Large intestine (tissue), 3 donors: ENCODE data around the gene TMEM271. TPM values are rescaled to one million over a fixed set of nuclear protein-coding genes. Genes with fewer than 3 reads are reported as not detected.

Source experiments
- DNase-seq, 2 donors: peaks; one replicate each; pipeline versions ENCODE4 v3.0.0 to v3.0.0-alpha.2; 2013
- H3K27ac ChIP-seq: one replicate; pipeline ENCODE4 v1.5.1; 2013; ENCODE audit warnings: low read length
- H3K27me3 ChIP-seq: 2 replicates; pipeline ENCODE4 v1.6.1; 2013; ENCODE audit warnings: low read length; ENCODE audit not compliant: control insufficient read depth, insufficient read depth
- H3K36me3 ChIP-seq: 2 replicates; pipeline ENCODE4 v1.6.1; 2013; ENCODE audit warnings: low read length; ENCODE audit not compliant: control insufficient read depth, insufficient read depth
- H3K4me1 ChIP-seq: one replicate; pipeline ENCODE4 v1.6.1; 2013; ENCODE audit warnings: low read length; ENCODE audit not compliant: control insufficient read depth, insufficient read depth
- H3K4me3 ChIP-seq: one replicate; pipeline ENCODE4 v1.5.1; 2013; ENCODE audit warnings: low read length
- H3K9me3 ChIP-seq: one replicate; pipeline ENCODE4 v1.6.1; 2013; ENCODE audit warnings: mild to moderate bottlenecking, low read depth, low read length, moderate library complexity; ENCODE audit not compliant: control insufficient read depth
- WGBS: methylation state at CpG from one replicate; pipeline ENCODE4 v1.1.5; 2013; ENCODE audit warnings: low lambda C conversion rate; ENCODE audit not compliant: insufficient coverage; 5-methylcytosine and 5-hydroxymethylcytosine counted together
- polyA plus RNA-seq: library from polyadenylated mRNA; unstranded; fragments of 120-200 nt; gene quantifications from one replicate; pipeline ENCODE4 v1.2.1, GENCODE V29; 2013

TMEM271 gene
- polyA plus RNA-seq, 1 donor, result 0.58 TPM

GRCh38 chr4:531076-531475 lies 45.0 kb downstream of the TMEM271 start:
- H3K4me3 ChIP-seq, result no peak overlapping the region
- no peaks in the 10 kb centered on the region for H3K4me1 ChIP-seq
- no peak for DNase-seq
- peaks cover 3% of the 10 kb centered on the region for H3K9me3 ChIP-seq
- no peaks in the 10 kb centered on the region for H3K27me3 ChIP-seq
- no peak overlapping the region for H3K27ac ChIP-seq
- peaks cover 84% of the 10 kb centered on the region for H3K36me3 ChIP-seq
- no CpG with 5 or more reads among the region's 11 CpGs for WGBS

DNA sequence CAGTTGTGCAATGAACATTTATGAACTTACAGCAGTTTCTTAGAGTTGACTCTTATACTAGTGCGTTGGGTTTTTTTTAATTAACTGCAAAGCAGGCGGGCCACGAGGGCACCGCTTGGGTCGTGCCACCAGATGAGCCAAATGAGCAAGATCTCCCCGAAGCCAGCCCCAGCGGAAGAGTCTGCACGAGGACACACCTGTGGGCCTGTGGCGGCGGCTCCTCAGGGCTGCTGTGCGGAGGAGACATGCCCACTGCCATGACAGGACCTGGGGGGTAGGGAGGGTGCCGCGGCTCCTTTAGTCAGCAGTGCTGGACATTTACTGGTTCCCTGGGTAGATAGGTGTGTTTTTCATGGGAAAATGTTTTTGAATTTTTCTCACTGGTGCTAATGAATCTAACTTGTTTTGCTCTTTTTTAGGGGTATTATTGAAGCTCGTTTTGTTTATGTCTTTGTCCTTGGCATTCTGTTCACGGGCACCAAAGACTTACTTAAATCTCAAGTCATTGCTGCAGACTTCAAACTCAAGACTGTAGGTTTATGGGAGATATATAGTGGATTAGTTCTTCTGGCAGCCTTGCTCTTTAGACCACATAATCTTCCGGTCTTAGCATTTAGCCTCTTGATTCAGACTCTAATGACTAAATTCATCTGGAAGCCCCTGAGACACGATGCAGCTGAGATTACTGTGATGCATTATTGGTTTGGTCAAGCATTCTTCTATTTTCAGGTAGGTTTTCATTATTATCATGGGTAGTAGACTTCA lies 45.9 kb downstream of the TMEM271 start:
- no peak for DNase-seq
- Histone ChIP-seq H3K36me3 (peaks cover 84% of the 10 kb centered on the region), H3K27ac (no peak overlapping the region), H3K27me3 (no peaks in the 10 kb centered on the region), H3K4me1 (no peaks in the 10 kb centered on the region), H3K4me3 (no peak overlapping the region), H3K9me3 (peaks cover under 1% of the 10 kb centered on the region)
- 100% methylated on average over 1 of the region's 17 CpGs for WGBS

GRCh38 chr4:529563-529962 lies 46.5 kb downstream of the TMEM271 start:
- peaks cover 81% of the 10 kb centered on the region for H3K36me3 ChIP-seq

DNA sequence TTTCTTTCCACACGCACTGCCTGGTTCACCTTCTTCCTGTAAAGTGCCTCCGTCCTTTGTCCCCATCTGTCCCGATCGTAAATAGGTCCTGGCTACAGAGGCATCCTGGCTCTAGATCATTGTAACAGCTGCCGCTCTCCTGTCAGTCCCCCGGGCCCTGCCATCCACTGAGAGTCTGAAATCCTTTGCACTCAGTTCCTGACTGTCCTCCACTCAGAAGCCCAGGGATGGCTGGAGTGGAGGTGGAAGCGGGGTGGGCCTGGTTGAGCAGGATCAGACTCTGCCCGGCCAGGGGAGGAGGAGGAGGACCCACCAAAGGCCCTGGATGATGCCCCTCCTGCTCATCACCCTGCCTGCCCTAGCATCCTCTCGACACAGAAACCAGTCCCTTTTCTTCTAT lies 47.3 kb downstream of the TMEM271 start:
- H3K9me3 ChIP-seq, result no peaks in the 10 kb centered on the region
- 100% methylated on average over 2 of the region's 9 CpGs for WGBS
- H3K4me3 ChIP-seq, result no peak overlapping the region
- H3K27ac ChIP-seq, result no peak overlapping the region
- H3K27me3 ChIP-seq, result no peaks in the 10 kb centered on the region
- H3K4me1 ChIP-seq, result no peaks in the 10 kb centered on the region
- H3K36me3 ChIP-seq, result peaks cover 83% of the 10 kb centered on the region
- no peak for DNase-seq

More at GRCh38 chr4:529563-529962, 46.5 kb downstream of the TMEM271 start:
- DNase-seq, result no peak
- no peak overlapping the region for H3K27ac ChIP-seq
- no peaks in the 10 kb centered on the region for H3K9me3 ChIP-seq
- H3K4me1 ChIP-seq, result no peaks in the 10 kb centered on the region
- WGBS, result 100% methylated on average over 1 of the region's 8 CpGs
- no peaks in the 10 kb centered on the region for H3K27me3 ChIP-seq
- no peak overlapping the region for H3K4me3 ChIP-seq

DNA sequence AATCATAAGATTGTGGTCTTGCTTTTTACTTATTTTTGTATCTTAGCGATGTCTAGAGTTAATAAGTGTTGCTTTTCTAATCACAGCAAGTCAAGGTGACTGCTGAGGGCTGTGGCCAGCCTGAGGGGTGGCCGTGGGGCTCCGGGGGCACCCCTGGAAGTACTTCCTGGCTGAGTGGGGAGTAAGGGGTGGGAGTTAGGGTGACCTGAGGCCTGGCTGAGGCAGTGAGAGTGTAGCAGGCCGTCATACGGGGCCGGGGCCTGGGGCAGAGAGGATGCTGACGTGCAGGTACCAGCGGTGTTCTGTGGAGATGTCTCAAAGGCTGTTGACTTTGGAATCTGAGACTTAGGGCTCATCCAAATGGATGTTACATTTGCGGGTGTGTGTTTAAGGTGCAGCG lies 47.8 kb downstream of the TMEM271 start:
- Histone ChIP-seq H3K27ac (no peak overlapping the region), H3K36me3 (peaks cover 83% of the 10 kb centered on the region), H3K27me3 (no peaks in the 10 kb centered on the region), H3K4me1 (no peaks in the 10 kb centered on the region), H3K4me3 (no peak overlapping the region), H3K9me3 (no peaks in the 10 kb centered on the region)
- DNase-seq, result no peak
- no CpG with 5 or more reads among the region's 10 CpGs for WGBS

DNA sequence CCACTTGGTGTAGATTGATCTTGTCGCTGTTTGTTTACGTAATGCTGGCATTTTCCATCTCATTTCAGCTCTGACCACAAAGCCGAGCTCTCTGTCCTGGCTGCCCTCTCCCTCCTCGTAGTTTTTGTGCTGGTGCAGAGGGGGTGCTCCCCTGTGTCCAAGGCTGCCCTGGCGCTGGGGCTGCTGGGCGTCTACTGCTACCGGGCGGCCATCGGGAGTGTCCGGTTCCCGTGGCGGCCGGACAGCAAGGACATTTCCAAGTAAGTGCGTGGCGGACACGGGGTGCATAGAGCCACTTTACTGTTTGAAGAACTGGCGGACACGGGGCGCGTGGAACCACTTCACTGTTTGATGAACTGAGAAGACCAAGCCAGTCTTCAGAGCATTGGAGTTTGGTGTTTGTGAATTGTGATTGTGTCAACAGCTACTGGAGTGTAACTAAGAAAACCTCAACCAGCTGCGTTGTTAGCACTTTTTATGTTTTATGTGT lies 49.1 kb downstream of the TMEM271 start:
- DNase-seq, result no peak
- H3K9me3 ChIP-seq, result no peaks in the 10 kb centered on the region
- H3K4me3 ChIP-seq, result no peak overlapping the region
- no peaks in the 10 kb centered on the region for H3K4me1 ChIP-seq
- H3K27me3 ChIP-seq, result no peaks in the 10 kb centered on the region
- no CpG with 5 or more reads among the region's 21 CpGs for WGBS
- H3K36me3 ChIP-seq, result peaks cover 82% of the 10 kb centered on the region
- no peak overlapping the region for H3K27ac ChIP-seq

DNA sequence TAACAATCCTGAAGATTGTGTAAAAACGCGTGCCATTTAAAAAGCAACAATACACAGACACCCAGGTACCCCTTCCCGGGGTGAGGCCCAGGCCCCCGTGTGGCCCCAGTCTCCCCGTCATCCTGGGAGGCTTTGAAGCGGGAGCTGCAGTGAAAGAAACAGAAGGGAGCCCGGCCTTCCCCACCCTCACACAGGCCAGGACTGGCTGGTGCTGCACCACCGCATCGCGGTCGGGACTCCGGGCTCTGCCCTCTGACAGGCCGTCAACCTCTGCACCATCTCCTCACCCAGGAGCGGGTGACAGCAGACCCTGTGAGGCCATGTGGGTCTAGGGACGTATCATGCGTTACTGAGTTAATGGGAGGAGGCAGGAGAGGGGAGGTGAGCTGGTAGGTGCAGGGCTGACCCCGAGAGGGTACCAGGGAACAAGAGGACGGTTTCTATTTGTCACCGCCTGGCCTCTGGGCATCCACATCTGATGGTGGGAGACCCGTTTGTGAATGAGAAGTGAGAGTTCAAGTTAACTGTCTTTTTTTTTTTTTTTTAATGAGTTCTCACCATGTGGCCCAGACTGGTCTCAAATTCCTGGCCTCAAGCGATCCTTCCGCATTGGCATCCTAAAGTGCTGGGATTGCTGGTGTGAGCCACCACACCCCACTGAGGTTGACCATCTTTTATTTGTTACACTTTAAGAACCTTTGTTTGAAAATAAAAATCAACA lies 49.7 kb downstream of the TMEM271 start:
- H3K27me3 ChIP-seq, result no peaks in the 10 kb centered on the region
- 100% methylated on average over 2 of the region's 22 CpGs for WGBS
- H3K36me3 ChIP-seq, result peaks cover 82% of the 10 kb centered on the region
- DNase-seq, result no peak
- no peaks in the 10 kb centered on the region for H3K4me1 ChIP-seq
- no peak overlapping the region for H3K27ac ChIP-seq
- H3K4me3 ChIP-seq, result no peak overlapping the region
- H3K9me3 ChIP-seq, result no peaks in the 10 kb centered on the region

- no peaks in the 10 kb centered on the region for H3K9me3 ChIP-seq
- H3K27ac ChIP-seq, result no peak overlapping the region
- DNase-seq, result no peak
- H3K27me3 ChIP-seq, result no peaks in the 10 kb centered on the region
- 100% methylated on average over 1 of the region's 15 CpGs for WGBS
- no peak overlapping the region for H3K4me3 ChIP-seq
- peaks cover 77% of the 10 kb centered on the region for H3K36me3 ChIP-seq
- no peaks in the 10 kb centered on the region for H3K4me1 ChIP-seq
Measured at GRCh38 chr4:525660-526059, 50.4 kb downstream of the TMEM271 start.

DNA sequence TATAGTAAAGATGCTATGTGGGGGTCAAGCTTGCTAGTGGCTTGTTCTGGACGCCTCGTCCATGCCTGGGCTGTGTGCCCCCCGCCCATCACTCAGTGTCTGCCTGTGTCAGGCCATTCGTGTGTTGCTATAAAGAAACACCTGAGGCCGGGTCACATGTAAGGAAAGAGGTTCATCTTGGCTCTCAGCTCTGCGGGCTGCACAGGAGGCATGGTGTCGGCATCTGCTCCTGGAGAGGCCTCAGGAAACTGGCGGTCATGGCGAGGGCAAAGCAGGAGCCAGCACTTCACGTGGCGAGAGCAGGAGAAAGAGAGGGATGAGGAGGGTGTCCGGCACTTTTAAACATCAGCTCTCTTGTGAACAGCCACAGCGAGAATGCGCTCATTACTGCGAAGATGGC lies 51.9 kb downstream of the TMEM271 start:
- H3K27me3 ChIP-seq, result no peaks in the 10 kb centered on the region
- WGBS, result no CpG with 5 or more reads among the region's 15 CpGs
- peaks cover 70% of the 10 kb centered on the region for H3K36me3 ChIP-seq
- no peaks in the 10 kb centered on the region for H3K4me1 ChIP-seq
- H3K27ac ChIP-seq, result no peak overlapping the region
- H3K4me3 ChIP-seq, result no peak overlapping the region
- H3K9me3 ChIP-seq, result no peaks in the 10 kb centered on the region
- no peak for DNase-seq
